ENCODE data around the gene P2RX5. TPM values are rescaled to one million over a fixed set of nuclear protein-coding genes. Genes with fewer than 3 reads are reported as not detected.
A peak's percentile ranks its signal among the peaks of the same experiment; 100 is the strongest.

Gene P2RX5
- total and polyA plus RNA-seq, 2 donors from 2014 or later: 8.4 TPM; not detected in 1

GRCh38 chr17:3647769-3648555 lies 48.0 kb downstream of the P2RX5 start:
- Histone ChIP-seq H3K4me1 (ENCODE audit: control insufficient read depth in 2 of 3, insufficient read depth in 2 of 3, low read depth in 1 of 3, low read length in 3 of 3) (peaks cover 0 to 6% (median 5%) of the 10 kb centered on the region in 3 donors), H3K4me3 (ENCODE audit: low read length in 3 of 3) (no peak overlapping the region), H3K9ac (ENCODE audit: low read length in 3 of 3) (no peak overlapping the region), H3K36me3 (ENCODE audit: control insufficient read depth in 2 of 3, insufficient read depth in 3 of 3, low read length in 3 of 3) (peaks cover 0 to 20% (median 4%) of the 10 kb centered on the region in 3 donors), H3K27ac (ENCODE audit: low read depth in 2 of 2, low read length in 2 of 2) (no peak overlapping the region), H3K9me3 (ENCODE audit: control insufficient read depth in 2 of 3, insufficient read depth in 1 of 3, low read length in 3 of 3) (no peaks in the 10 kb centered on the region), H3K27me3 (ENCODE audit: control insufficient read depth, insufficient read depth, low read length) (no peaks in the 10 kb centered on the region)
- DNase-seq (peak in 4 of 5 donors; percentile 71 to 79 (median 74)), FAIRE-seq (no peak)
- intact Hi-C loops (cut with DNase I): no loop called here
- peak; percentile 49 for TF ChIP-seq CTCF (IDR thresholded peaks at IDR 0.05; ENCODE audit: borderline replicate concordance, extremely low read depth, insufficient read depth)

GRCh38 chr17:3647251-3647650 lies 48.7 kb downstream of the P2RX5 start:
- Histone ChIP-seq H3K9ac (ENCODE audit: low read length in 3 of 3) (peak overlapping the region in 1 of 3 donors; percentile 26), H3K9me3 (ENCODE audit: control insufficient read depth in 2 of 3, insufficient read depth in 1 of 3, low read length in 3 of 3) (no peaks in the 10 kb centered on the region), H3K27ac (ENCODE audit: low read depth in 2 of 2, low read length in 2 of 2) (no peak overlapping the region), H3K4me1 (ENCODE audit: control insufficient read depth in 2 of 3, insufficient read depth in 2 of 3, low read depth in 1 of 3, low read length in 3 of 3) (peaks cover 0 to 6% (median 5%) of the 10 kb centered on the region in 3 donors), H3K27me3 (ENCODE audit: control insufficient read depth, insufficient read depth, low read length) (no peaks in the 10 kb centered on the region), H3K36me3 (ENCODE audit: control insufficient read depth in 2 of 3, insufficient read depth in 3 of 3, low read length in 3 of 3) (peaks cover 0 to 20% (median 4%) of the 10 kb centered on the region in 3 donors), H3K4me3 (ENCODE audit: low read length in 3 of 3) (no peak overlapping the region)
- no peak for TF ChIP-seq CTCF (IDR thresholded peaks at IDR 0.05; ENCODE audit: borderline replicate concordance, extremely low read depth, insufficient read depth)
- intact Hi-C loops (cut with DNase I): no loop called here
- DNase-seq (no peak), FAIRE-seq (no peak)

GRCh38 chr17:3645310-3645709 lies 50.6 kb downstream of the P2RX5 start:
- FAIRE-seq (no peak), DNase-seq (no peak)
- peaks cover 0 to 12% (median 6%) of the 10 kb centered on the region in 3 donors for H3K4me1 ChIP-seq (ENCODE audit: control insufficient read depth in 2 of 3, insufficient read depth in 2 of 3, low read depth in 1 of 3, low read length in 3 of 3)
- no peak for TF ChIP-seq CTCF (IDR thresholded peaks at IDR 0.05; ENCODE audit: borderline replicate concordance, extremely low read depth, insufficient read depth)
- H3K4me3 ChIP-seq (ENCODE audit: low read length in 3 of 3): no peak overlapping the region
- H3K36me3 ChIP-seq (ENCODE audit: control insufficient read depth in 2 of 3, insufficient read depth in 3 of 3, low read length in 3 of 3): peaks cover 0 to 20% (median 6%) of the 10 kb centered on the region in 3 donors
- no peaks in the 10 kb centered on the region for H3K9me3 ChIP-seq (ENCODE audit: control insufficient read depth in 2 of 3, insufficient read depth in 1 of 3, low read length in 3 of 3)
- intact Hi-C loops (cut with DNase I): no loop called here
- no peak overlapping the region for H3K9ac ChIP-seq (ENCODE audit: low read length in 3 of 3)
- no peaks in the 10 kb centered on the region for H3K27me3 ChIP-seq (ENCODE audit: control insufficient read depth, insufficient read depth, low read length)
- peak overlapping the region in 1 of 2 donors; percentile 36 for H3K27ac ChIP-seq (ENCODE audit: low read depth in 2 of 2, low read length in 2 of 2)

Data from kidney (tissue), 14 donors.